KMS-11 (cell line): ENCODE measurements around the gene RC3H2.

ENCODE experiments used
- H2AFZ ChIP-seq: fragments of 200-600 bp; sonication (generic); 2 replicates; pipeline ENCODE4 v1.6.1; 2016; ENCODE audit warnings: antibody characterized with exemption, mixed run types, low read depth
- H3K27ac ChIP-seq: fragments of 200-600 bp; sonication (generic); 2 replicates; pipeline ENCODE4 v1.6.1; 2016; ENCODE audit warnings: mild to moderate bottlenecking, mixed run types
- H3K27me3 ChIP-seq: fragments of 200-600 bp; sonication (generic); 2 replicates; pipeline ENCODE4 v1.6.1; 2017; ENCODE audit warnings: mild to moderate bottlenecking, low read depth, mixed run types, moderate library complexity; ENCODE audit not compliant: insufficient read depth
- H3K36me3 ChIP-seq: fragments of 200-600 bp; sonication (generic); 2 replicates; pipeline ENCODE4 v1.6.1; 2017; ENCODE audit warnings: mild to moderate bottlenecking, mixed run types; ENCODE audit not compliant: insufficient read depth
- H3K4me1 ChIP-seq: fragments of 200-600 bp; sonication (generic); 2 replicates; pipeline ENCODE4 v1.6.1; 2016; ENCODE audit warnings: mild to moderate bottlenecking, low read depth, mixed run types; ENCODE audit not compliant: poor library complexity, severe bottlenecking
- H3K4me2 ChIP-seq: fragments of 200-600 bp; sonication (generic); 2 replicates; pipeline ENCODE4 v1.7.0; 2016; ENCODE audit warnings: mild to moderate bottlenecking, mixed run types
- H3K4me3 ChIP-seq: fragments of 200-600 bp; sonication (generic); IDR thresholded peaks from 2 replicates; pipeline ENCODE4 v1.6.1; 2017; ENCODE audit warnings: low read depth, low read length, mixed read lengths; ENCODE audit not compliant: insufficient read depth
- H3K79me2 ChIP-seq: fragments of 200-600 bp; sonication (generic); 2 replicates; pipeline ENCODE4 v1.6.1; 2016; ENCODE audit warnings: low read depth, mixed run types; ENCODE audit not compliant: insufficient read depth
- H3K9ac ChIP-seq: fragments of 200-600 bp; sonication (generic); 2 replicates; pipeline ENCODE4 v1.6.1; 2016; ENCODE audit warnings: mild to moderate bottlenecking, mixed run types
- H4K20me1 ChIP-seq: fragments of 200-600 bp; sonication (generic); 2 replicates; pipeline ENCODE4 v1.6.1; 2016; ENCODE audit warnings: mild to moderate bottlenecking, mixed run types; ENCODE audit not compliant: insufficient read depth
- TF ChIP-seq, protein P1 (sequence below): fragments of 200-600 bp; sonication (generic); conservative IDR thresholded peaks from 2 replicates; pipeline ENCODE4 v1.6.1; 2017; ENCODE audit warnings: low read depth, mild to moderate bottlenecking, antibody characterized with exemption, low read length, moderate library complexity, mixed read lengths

Gene RC3H2

DNA sequence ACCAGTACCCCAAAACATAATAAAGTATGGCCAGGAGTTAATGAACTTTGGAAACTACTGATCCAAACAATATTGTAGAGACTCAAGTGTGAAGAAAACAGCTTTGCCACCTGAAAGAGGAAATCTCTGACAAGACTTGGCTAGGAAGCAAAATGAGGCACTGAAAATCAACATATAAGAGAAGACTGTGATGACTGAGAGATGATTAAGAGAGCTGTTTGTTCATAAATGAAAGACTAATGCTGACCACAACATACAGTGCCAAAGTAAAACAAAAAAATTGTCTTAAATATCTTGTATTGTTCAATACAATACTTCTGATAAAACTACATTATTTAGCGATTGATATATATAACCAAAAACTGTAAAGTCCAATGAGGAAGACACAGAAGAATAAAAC, 7.2 kb downstream of the RC3H2 start:
- peaks cover 16% of the 10 kb centered on the region for H3K4me1 ChIP-seq
- H3K4me3 ChIP-seq = no peak overlapping the region
- H3K36me3 ChIP-seq = peaks cover 3% of the 10 kb centered on the region; the same call in 1 of the 2 replicates
- no peak overlapping the region for H3K27ac ChIP-seq
- TF ChIP-seq, protein P1, sequence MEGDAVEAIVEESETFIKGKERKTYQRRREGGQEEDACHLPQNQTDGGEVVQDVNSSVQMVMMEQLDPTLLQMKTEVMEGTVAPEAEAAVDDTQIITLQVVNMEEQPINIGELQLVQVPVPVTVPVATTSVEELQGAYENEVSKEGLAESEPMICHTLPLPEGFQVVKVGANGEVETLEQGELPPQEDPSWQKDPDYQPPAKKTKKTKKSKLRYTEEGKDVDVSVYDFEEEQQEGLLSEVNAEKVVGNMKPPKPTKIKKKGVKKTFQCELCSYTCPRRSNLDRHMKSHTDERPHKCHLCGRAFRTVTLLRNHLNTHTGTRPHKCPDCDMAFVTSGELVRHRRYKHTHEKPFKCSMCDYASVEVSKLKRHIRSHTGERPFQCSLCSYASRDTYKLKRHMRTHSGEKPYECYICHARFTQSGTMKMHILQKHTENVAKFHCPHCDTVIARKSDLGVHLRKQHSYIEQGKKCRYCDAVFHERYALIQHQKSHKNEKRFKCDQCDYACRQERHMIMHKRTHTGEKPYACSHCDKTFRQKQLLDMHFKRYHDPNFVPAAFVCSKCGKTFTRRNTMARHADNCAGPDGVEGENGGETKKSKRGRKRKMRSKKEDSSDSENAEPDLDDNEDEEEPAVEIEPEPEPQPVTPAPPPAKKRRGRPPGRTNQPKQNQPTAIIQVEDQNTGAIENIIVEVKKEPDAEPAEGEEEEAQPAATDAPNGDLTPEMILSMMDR = no peak
- no peak overlapping the region for H3K4me2 ChIP-seq
- no peaks in the 10 kb centered on the region for H3K27me3 ChIP-seq
- H3K9ac ChIP-seq = no peak overlapping the region
- H2AFZ ChIP-seq = no peak overlapping the region
- peaks cover 48% of the 10 kb centered on the region for H3K79me2 ChIP-seq
- H4K20me1 ChIP-seq = no peaks in the 10 kb centered on the region

GRCh38 chr9:122888480-122888879, 16.7 kb downstream of the RC3H2 start:
- Histone ChIP-seq H4K20me1 (no peaks in the 10 kb centered on the region), H3K36me3 (no peaks in the 10 kb centered on the region; the same call in 1 of the 2 replicates)
- TF ChIP-seq, protein P1 = no peak

GRCh38 chr9:122883125-122883524, 22.0 kb downstream of the RC3H2 start:
- TF ChIP-seq, protein P1 = no peak
- H3K27me3 ChIP-seq = no peaks in the 10 kb centered on the region
- no peaks in the 10 kb centered on the region for H3K36me3 ChIP-seq
- no peaks in the 10 kb centered on the region for H4K20me1 ChIP-seq
- no peak overlapping the region for H2AFZ ChIP-seq
- no peaks in the 10 kb centered on the region for H3K79me2 ChIP-seq
- H3K4me3 ChIP-seq = no peak overlapping the region
- H3K4me1 ChIP-seq = no peaks in the 10 kb centered on the region
- H3K4me2 ChIP-seq = no peak overlapping the region
- H3K9ac ChIP-seq = no peak overlapping the region
- no peak overlapping the region for H3K27ac ChIP-seq

More at GRCh38 chr9:122888480-122888879, 16.7 kb downstream of the RC3H2 start:
- no peak overlapping the region for H3K4me3 ChIP-seq
- H3K9ac ChIP-seq = no peak overlapping the region
- no peaks in the 10 kb centered on the region for H3K79me2 ChIP-seq
- no peak overlapping the region for H2AFZ ChIP-seq
- no peak overlapping the region for H3K27ac ChIP-seq
- H3K4me1 ChIP-seq = no peaks in the 10 kb centered on the region
- no peaks in the 10 kb centered on the region for H3K27me3 ChIP-seq
- H3K4me2 ChIP-seq = no peak overlapping the region

DNA sequence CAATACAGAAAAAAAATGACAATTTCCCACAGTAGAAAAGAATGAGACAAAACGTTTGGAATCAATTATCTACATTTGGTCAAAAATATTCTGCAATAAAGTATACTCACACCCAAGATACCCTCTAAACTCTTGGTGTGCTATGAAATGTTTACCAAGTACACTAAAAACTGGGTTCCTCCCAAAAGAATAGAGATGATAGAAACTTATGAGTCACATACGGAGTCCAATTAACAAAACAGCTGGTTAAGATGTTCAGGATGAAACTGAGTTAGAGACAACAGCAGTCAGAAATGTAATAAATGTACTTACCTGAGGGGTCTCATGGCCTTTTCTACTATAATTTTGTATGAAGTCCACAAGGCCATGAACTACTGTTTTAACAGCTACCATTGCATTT, 25.7 kb downstream of the RC3H2 start:
- Histone ChIP-seq H3K27me3 (no peaks in the 10 kb centered on the region), H2AFZ (no peak overlapping the region), H3K27ac (no peak overlapping the region), H3K4me2 (no peak overlapping the region), H4K20me1 (no peaks in the 10 kb centered on the region), H3K4me3 (no peak overlapping the region), H3K36me3 (no peaks in the 10 kb centered on the region), H3K4me1 (no peaks in the 10 kb centered on the region), H3K79me2 (no peaks in the 10 kb centered on the region), H3K9ac (no peak overlapping the region)
- TF ChIP-seq, protein P1 = no peak
